K562 (cell line): ENCODE measurements around the gene SCIN. TPM values are rescaled to one million over a fixed set of nuclear protein-coding genes. Genes with fewer than 3 reads are reported as not detected.
A peak's percentile ranks its signal among the peaks of the same experiment; 100 is the strongest.

Experiments
- ATF2 ChIP-seq: sonication (generic); formaldehyde crosslinking; IDR thresholded peaks from 2 replicates; pipeline ENCODE4 v1.8.1; 2022; ENCODE audit warnings: missing genetic modification reagents
- ATF7 ChIP-seq: fragments of 450-650 bp; IDR thresholded peaks from 2 replicates; pipeline ENCODE4 v1.7.1; 2014; ENCODE audit warnings: mild to moderate bottlenecking, moderate library complexity
- BACH1 ChIP-seq: fragments of 200-800 bp; sonication (Bioruptor generic); IDR thresholded peaks from 2 replicates; pipeline ENCODE4 v1.6.1; 2016; ENCODE audit warnings: missing genetic modification characterization, missing compliant biosample characterization
- BHLHE40 ChIP-seq: IDR thresholded peaks from 2 replicates; pipeline ENCODE4 v1.6.1; 2011; ENCODE audit warnings: low read length, improper control_type of control experiment
- CHD2 ChIP-seq: IDR thresholded peaks from 2 replicates; pipeline ENCODE4 v1.6.1; 2011; ENCODE audit warnings: low read depth, low read length
- ELF1 ChIP-seq: fragments of 200-800 bp; sonication (Bioruptor generic); IDR thresholded peaks from 2 replicates; pipeline ENCODE4 v1.6.1; 2016; ENCODE audit warnings: missing genetic modification characterization, missing compliant biosample characterization
- ETV6 ChIP-seq, 3 experiments: fragments of 150-350 bp in 1 of 3; sonication (generic) in 1 of 3; formaldehyde crosslinking in 1 of 3; IDR thresholded peaks; 2 replicates each; pipeline versions ENCODE4 v1.6.1 to v1.8.0; 2014 to 2022; ENCODE audit warnings: borderline replicate concordance in 2 of 3, low read depth in 2 of 3, antibody characterized with exemption in 1 of 3, low read length in 1 of 3, mild to moderate bottlenecking in 1 of 3, missing genetic modification reagents in 1 of 3
- HOXB6 ChIP-seq: fragments of 250-450 bp; sonication (Bioruptor Pico); IDR thresholded peaks from 2 replicates; pipeline ENCODE4 v1.5.1; 2022; ENCODE audit warnings: mild to moderate bottlenecking, borderline replicate concordance
- MAFF ChIP-seq: IDR thresholded peaks from 2 replicates; pipeline ENCODE4 v1.6.1; 2012; ENCODE audit warnings: low read length, improper control_type of control experiment
- MEF2A ChIP-seq: IDR thresholded peaks from 2 replicates; pipeline ENCODE4 v1.6.1; 2011; ENCODE audit warnings: low read depth, mild to moderate bottlenecking, low read length, moderate library complexity; ENCODE audit not compliant: control insufficient read depth
- RNF2 ChIP-seq: sonication (generic); IDR thresholded peaks from 2 replicates; pipeline ENCODE4 v1.6.1; 2016
- ZNF395 ChIP-seq: fragments of 200-800 bp; sonication (Bioruptor generic); IDR thresholded peaks from 2 replicates; pipeline ENCODE4 v1.6.1; 2017; ENCODE audit warnings: missing genetic modification characterization, missing compliant biosample characterization
- ZNF449 ChIP-seq: fragments of 250-450 bp; sonication (Bioruptor Pico); IDR thresholded peaks from 2 replicates; pipeline ENCODE4 v1.8.0; 2022; ENCODE audit warnings: moderate library complexity, mild to moderate bottlenecking, inconsistent platforms
- ZNF609 ChIP-seq: sonication (generic); formaldehyde crosslinking; IDR thresholded peaks from 2 replicates; pipeline ENCODE4 v1.8.1; 2023; ENCODE audit warnings: missing genetic modification reagents, mild to moderate bottlenecking, borderline replicate concordance
- ZNF668 ChIP-seq: fragments of 250-450 bp; sonication (Bioruptor Pico); IDR thresholded peaks from 2 replicates; pipeline ENCODE4 v1.8.0; 2022; ENCODE audit warnings: mild to moderate bottlenecking, inconsistent platforms
- ZNF830 ChIP-seq: fragments of 250-450 bp; sonication (Bioruptor Pico); IDR thresholded peaks from 2 replicates; pipeline ENCODE4 v1.5.0; 2021; ENCODE audit warnings: mild to moderate bottlenecking
- polyA plus RNA-seq, 8 experiments: library from polyadenylated mRNA; depleted of rRNA in 4 of 8; stranded (reverse) in 5 of 8; unstranded in 3 of 8; fragments of >200 nt; fragmentation: Nextera tagmentation in 2 of 8; fragmentation: Illumina TruSeq in 1 of 8; extraction: Ambion mirVana in 2 of 8; extraction: Trizol in 1 of 8; gene quantifications; 2 replicates each; pipeline versions ENCODE4 v1.2.1 to v1.2.3, GENCODE V29; 2011 to 2014; ENCODE audit warnings: inconsistent platforms in 1 of 8, missing spikeins in 1 of 8
- total RNA-seq, 7 experiments: library from RNA; depleted of rRNA in 6 of 7; stranded (reverse); fragments of >200 nt in 6 of 7; fragmentation: Illumina TruSeq in 2 of 7; extraction: Trizol in 2 of 7; gene quantifications; 2 replicates each; pipeline versions ENCODE4 v1.2.1 to v1.2.3, GENCODE V29; 2011 to 2021; ENCODE audit warnings: low replicate concordance in 1 of 7

Gene SCIN
- total and polyA plus RNA-seq, 9 of the 15 experiments (the other 6 are each of a cell fraction or from before 2014, with no cell fraction given): 0.67 to 18.2 (median 10.6) TPM

- no peak for TF ChIP-seq ZNF449 (CRISPR knock-in tag)
- no peak for TF ChIP-seq BACH1 (tag)
- peak; percentile 10; the same call in 1 of the 2 replicates for TF ChIP-seq ELF1 (tag)
- no peak for TF ChIP-seq MAFF
- TF ChIP-seq ATF2: no peak
- no peak for TF ChIP-seq ETV6 (IDR thresholded peaks at IDR 0.05; ENCODE audit: borderline replicate concordance in 1 of 2, low read depth in 2 of 2, low read length in 1 of 2)
- TF ChIP-seq ETV6 (CRISPR knock-in tag; IDR thresholded peaks at IDR 0.05; ENCODE audit: borderline replicate concordance): no peak
- peak; percentile 79 for TF ChIP-seq BHLHE40
- TF ChIP-seq ZNF830 (CRISPR knock-in tag): no peak
- TF ChIP-seq RNF2: 0 out of 2 replicates have a peak, but pooled peaks have one; percentile 55
- TF ChIP-seq ZNF395 (CRISPR knock-in tag): peak; percentile 29
- peak; percentile 86 for TF ChIP-seq CHD2
- TF ChIP-seq HOXB6 (CRISPR knock-in tag): no peak
- 0 out of 2 replicates have a peak, but pooled peaks have one; percentile 45 for TF ChIP-seq ATF7
- peak; percentile 84; the same call in 1 of the 2 replicates for TF ChIP-seq ZNF609 (CRISPR knock-in tag)
- no peak for TF ChIP-seq MEF2A
- TF ChIP-seq ZNF668 (CRISPR knock-in tag): no peak
Measured at GRCh38 chr7:12686891-12687717, 116.6 kb downstream of the SCIN start, which contains the start of gene ARL4A (continued).
